Mesenchymal stem cell (in vitro differentiated cells and primary cell): ENCODE results near the gene FBXW4.

ENCODE experiments used
- DNase-seq: peaks from one replicate; pipeline ENCODE4 v3.0.0-alpha.2; 2013
- H2AFZ ChIP-seq: one replicate; pipeline ENCODE4 v1.6.1; 2013; ENCODE audit warnings: low read depth, mild to moderate bottlenecking, control low read depth, inconsistent platforms, low read length, moderate library complexity
- H2AK5ac ChIP-seq: 2 replicates; pipeline ENCODE4 v1.6.1; 2013; ENCODE audit warnings: low read length, moderate library complexity, mild to moderate bottlenecking, inconsistent platforms; ENCODE audit not compliant: severe bottlenecking
- H2BK120ac ChIP-seq: one replicate; pipeline ENCODE4 v1.6.1; 2013; ENCODE audit warnings: low read depth, mild to moderate bottlenecking, inconsistent platforms, low read length, moderate library complexity
- H2BK12ac ChIP-seq, 2 experiments: one replicate each; pipeline ENCODE4 v1.6.1; 2013; ENCODE audit warnings: inconsistent platforms in 2 of 2, low read length in 2 of 2, mild to moderate bottlenecking in 2 of 2, moderate library complexity in 2 of 2, control low read depth in 1 of 2
- H2BK15ac ChIP-seq: one replicate; pipeline ENCODE4 v1.6.1; 2013; ENCODE audit warnings: mild to moderate bottlenecking, low read depth, inconsistent platforms; ENCODE audit not compliant: poor library complexity, severe bottlenecking
- H2BK5ac ChIP-seq: 2 replicates; pipeline ENCODE4 v1.6.1; 2013; ENCODE audit warnings: low read depth, mild to moderate bottlenecking, low read length, control low read depth, inconsistent platforms; ENCODE audit not compliant: poor library complexity, severe bottlenecking
- H3K14ac ChIP-seq, 2 experiments: one replicate each; pipeline ENCODE4 v1.6.1; 2013; ENCODE audit warnings: inconsistent platforms in 2 of 2, low read length in 2 of 2, control low read depth in 1 of 2, mild to moderate bottlenecking in 1 of 2, moderate library complexity in 1 of 2
- H3K18ac ChIP-seq, 2 experiments: one replicate each; pipeline ENCODE4 v1.6.1; 2013; ENCODE audit warnings: inconsistent platforms in 2 of 2, low read length in 2 of 2, control low read depth in 1 of 2, low read depth in 1 of 2, mild to moderate bottlenecking in 1 of 2
- H3K23ac ChIP-seq, 2 experiments: one replicate each; pipeline ENCODE4 v1.6.1; 2013; ENCODE audit warnings: inconsistent platforms in 2 of 2, low read length in 2 of 2, mild to moderate bottlenecking in 2 of 2, moderate library complexity in 2 of 2, control low read depth in 1 of 2
- H3K27ac ChIP-seq: 2 replicates; pipeline ENCODE4 v1.5.1; 2013; ENCODE audit warnings: mild to moderate bottlenecking, moderate library complexity, low read length, control low read depth, inconsistent platforms; ENCODE audit not compliant: poor library complexity, severe bottlenecking
- H3K27me3 ChIP-seq, 2 experiments: 2 replicates each; pipeline versions ENCODE4 v1.6.1 to v1.7.0; 2013; ENCODE audit warnings: low read length in 2 of 2, mild to moderate bottlenecking in 2 of 2, moderate library complexity in 2 of 2, control low read depth in 1 of 2, inconsistent platforms in 1 of 2; ENCODE audit not compliant: control insufficient read depth in 1 of 2, insufficient read depth in 1 of 2
- H3K36me3 ChIP-seq, 2 experiments: 2 replicates each; pipeline versions ENCODE4 v1.6.1 to v1.7.0; 2013; ENCODE audit warnings: low read length in 2 of 2, control low read depth in 1 of 2, inconsistent platforms in 1 of 2, low read depth in 1 of 2, mild to moderate bottlenecking in 1 of 2; ENCODE audit not compliant: insufficient read depth in 2 of 2, control insufficient read depth in 1 of 2
- H3K4ac ChIP-seq, 2 experiments: one replicate each; pipeline ENCODE4 v1.6.1; 2013; ENCODE audit warnings: inconsistent platforms in 2 of 2, low read length in 2 of 2, mild to moderate bottlenecking in 2 of 2, moderate library complexity in 2 of 2, control low read depth in 1 of 2, low read depth in 1 of 2
- H3K4me1 ChIP-seq: 2 replicates; pipeline ENCODE4 v1.6.1; 2013; ENCODE audit warnings: low read depth, low read length, control low read depth; ENCODE audit not compliant: control insufficient read depth, insufficient read depth
- H3K4me2 ChIP-seq: 2 replicates; pipeline ENCODE4 v1.6.1; 2013; ENCODE audit warnings: low read length, mild to moderate bottlenecking, inconsistent platforms; ENCODE audit not compliant: poor library complexity, severe bottlenecking
- H3K4me3 ChIP-seq, 2 experiments: 2 replicates each; pipeline versions ENCODE4 v1.5.1 to v1.7.0; 2013; ENCODE audit warnings: low read length in 2 of 2, mild to moderate bottlenecking in 2 of 2, control low read depth in 1 of 2, low read depth in 1 of 2; ENCODE audit not compliant: insufficient read depth in 1 of 2
- H3K79me1 ChIP-seq: replicated peaks from 2 replicates; pipeline ENCODE4 v1.6.1; 2013; ENCODE audit warnings: mild to moderate bottlenecking, control low read depth, low read length, inconsistent platforms; ENCODE audit not compliant: poor library complexity, severe bottlenecking
- H3K9ac ChIP-seq: 2 replicates; pipeline ENCODE4 v1.7.0; 2013; ENCODE audit warnings: mild to moderate bottlenecking, low read length, moderate library complexity
- H3K9me3 ChIP-seq: 2 replicates; pipeline ENCODE4 v1.7.0; 2013; ENCODE audit warnings: mild to moderate bottlenecking, low read length; ENCODE audit not compliant: control insufficient read depth
- H4K8ac ChIP-seq: one replicate; pipeline ENCODE4 v1.6.1; 2013; ENCODE audit warnings: inconsistent platforms, mild to moderate bottlenecking, low read length, moderate library complexity
- H4K91ac ChIP-seq: one replicate; pipeline ENCODE4 v1.6.1; 2013; ENCODE audit warnings: mild to moderate bottlenecking, low read length, inconsistent platforms
- WGBS: methylation state at CpG from one replicate; pipeline ENCODE4 v1.1.7; 2013; ENCODE audit warnings: mixed read lengths; 5-methylcytosine and 5-hydroxymethylcytosine counted together

FBXW4 gene

GRCh38 chr10:101614663-101615524 lies 80.1 kb downstream of the FBXW4 start:
- Histone ChIP-seq H2BK12ac (no peak overlapping the region), H2BK15ac (no peak overlapping the region), H2AK5ac (no peak overlapping the region), H3K79me1 (peaks cover 10% of the 10 kb centered on the region), H3K18ac (no peak overlapping the region), H3K4ac (no peak overlapping the region), H3K4me1 (peaks cover 10% of the 10 kb centered on the region), H3K23ac (no peak overlapping the region), H3K36me3 (peaks cover 54 to 60% of the 10 kb centered on the region in 2 experiments), H3K4me2 (no peak overlapping the region), H3K9ac (no peak overlapping the region), H4K8ac (no peak overlapping the region), H2AFZ (no peak overlapping the region), H3K4me3 (no peak overlapping the region), H2BK120ac (no peak overlapping the region), H3K27me3 (no peaks in the 10 kb centered on the region), H3K27ac (no peak overlapping the region), H3K14ac (no peak overlapping the region), H3K9me3 (no peaks in the 10 kb centered on the region), H4K91ac (no peak overlapping the region), H2BK5ac (no peak overlapping the region)
- DNase-seq = no peak
- WGBS = 82% methylated on average over 10 of the region's 13 CpGs

- no peak overlapping the region for H2AFZ ChIP-seq
These were observed 81.3 kb downstream of the FBXW4 start for GRCh38 chr10:101613646-101614045.

GRCh38 chr10:101612872-101613271 lies 82.1 kb downstream of the FBXW4 start:
- 96% methylated on average over 6 of the region's 10 CpGs for WGBS
- Histone ChIP-seq H3K14ac (no peak overlapping the region), H3K36me3 (peaks cover 58 to 63% of the 10 kb centered on the region in 2 experiments)

More at GRCh38 chr10:101613646-101614045, 81.3 kb downstream of the FBXW4 start:
- Histone ChIP-seq H3K4me2 (no peak overlapping the region), H2BK5ac (no peak overlapping the region), H3K27me3 (no peaks in the 10 kb centered on the region), H2AK5ac (no peak overlapping the region), H3K27ac (no peak overlapping the region), H3K4me3 (no peak overlapping the region), H4K8ac (no peak overlapping the region), H3K18ac (no peak overlapping the region), H3K4me1 (peaks cover 17% of the 10 kb centered on the region), H3K36me3 (peaks cover 59 to 63% of the 10 kb centered on the region in 2 experiments), H4K91ac (no peak overlapping the region), H3K23ac (no peak overlapping the region), H2BK120ac (no peak overlapping the region), H3K4ac (no peak overlapping the region), H2BK12ac (no peak overlapping the region), H3K79me1 (peaks cover 10% of the 10 kb centered on the region), H3K9me3 (no peaks in the 10 kb centered on the region), H3K14ac (no peak overlapping the region), H3K9ac (no peak overlapping the region), H2BK15ac (no peak overlapping the region)
- WGBS = 100% methylated on average over 3 of the region's 3 CpGs
- DNase-seq = no peak

DNA sequence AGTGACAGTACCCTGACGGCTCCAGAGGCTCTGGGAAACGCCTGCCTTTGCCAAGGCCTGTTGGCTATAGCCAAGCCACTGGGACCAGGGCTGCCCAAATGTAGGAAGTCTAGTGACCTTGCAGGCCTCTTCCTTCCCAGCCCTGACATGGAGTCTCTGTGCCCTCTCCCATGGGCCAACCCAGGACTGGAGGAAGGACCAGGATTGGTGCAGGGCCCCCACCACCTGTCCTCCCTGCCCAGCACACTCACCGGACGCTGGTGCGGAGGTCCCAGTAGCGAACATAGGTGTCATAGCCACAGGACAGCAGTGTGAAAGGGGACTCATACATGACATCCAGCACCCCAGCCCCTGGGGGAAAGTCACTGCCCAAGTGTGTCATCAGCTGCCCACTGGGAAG lies 82.9 kb downstream of the FBXW4 start:
- no peak overlapping the region for H3K4me3 ChIP-seq
- H2BK5ac ChIP-seq = no peak overlapping the region
- H4K91ac ChIP-seq = no peak overlapping the region
- H3K36me3 ChIP-seq = peaks cover 58 to 63% of the 10 kb centered on the region in 2 experiments
- no peak overlapping the region for H3K18ac ChIP-seq
- H3K27me3 ChIP-seq = no peaks in the 10 kb centered on the region
- WGBS = 94% methylated on average over 6 of the region's 6 CpGs
- H2BK120ac ChIP-seq = no peak overlapping the region
- no peak overlapping the region for H4K8ac ChIP-seq
- no peak overlapping the region for H2BK15ac ChIP-seq
- H3K79me1 ChIP-seq = peaks cover 10% of the 10 kb centered on the region
- H3K4me2 ChIP-seq = no peak overlapping the region
- no peaks in the 10 kb centered on the region for H3K9me3 ChIP-seq
- H3K9ac ChIP-seq = no peak overlapping the region
- no peak overlapping the region for H3K23ac ChIP-seq
- H3K4me1 ChIP-seq = peaks cover 17% of the 10 kb centered on the region
- H3K4ac ChIP-seq = no peak overlapping the region
- no peak overlapping the region for H2AFZ ChIP-seq
- no peak overlapping the region for H2BK12ac ChIP-seq
- DNase-seq = no peak
- no peak overlapping the region for H2AK5ac ChIP-seq
- no peak overlapping the region for H3K27ac ChIP-seq
- H3K14ac ChIP-seq = no peak overlapping the region

More at GRCh38 chr10:101612872-101613271, 82.1 kb downstream of the FBXW4 start:
- Histone ChIP-seq H3K9me3 (no peaks in the 10 kb centered on the region), H3K4me1 (peaks cover 17% of the 10 kb centered on the region), H3K4ac (no peak overlapping the region), H3K9ac (no peak overlapping the region), H3K27me3 (no peaks in the 10 kb centered on the region), H2BK12ac (no peak overlapping the region), H2BK120ac (no peak overlapping the region), H3K18ac (no peak overlapping the region), H3K27ac (no peak overlapping the region), H2BK15ac (no peak overlapping the region), H3K4me3 (no peak overlapping the region), H2AFZ (no peak overlapping the region), H4K91ac (no peak overlapping the region), H3K23ac (no peak overlapping the region), H3K4me2 (no peak overlapping the region), H3K79me1 (peaks cover 10% of the 10 kb centered on the region), H4K8ac (no peak overlapping the region), H2BK5ac (no peak overlapping the region), H2AK5ac (no peak overlapping the region)
- DNase-seq = no peak
